ENCODE data around the gene TRPC4AP. TPM values are rescaled to one million over a fixed set of nuclear protein-coding genes. Genes with fewer than 3 reads are reported as not detected.

TRPC4AP gene
- total RNA-seq, 2 donors from 2014 or later: 52.8 to 63.2 TPM

DNA sequence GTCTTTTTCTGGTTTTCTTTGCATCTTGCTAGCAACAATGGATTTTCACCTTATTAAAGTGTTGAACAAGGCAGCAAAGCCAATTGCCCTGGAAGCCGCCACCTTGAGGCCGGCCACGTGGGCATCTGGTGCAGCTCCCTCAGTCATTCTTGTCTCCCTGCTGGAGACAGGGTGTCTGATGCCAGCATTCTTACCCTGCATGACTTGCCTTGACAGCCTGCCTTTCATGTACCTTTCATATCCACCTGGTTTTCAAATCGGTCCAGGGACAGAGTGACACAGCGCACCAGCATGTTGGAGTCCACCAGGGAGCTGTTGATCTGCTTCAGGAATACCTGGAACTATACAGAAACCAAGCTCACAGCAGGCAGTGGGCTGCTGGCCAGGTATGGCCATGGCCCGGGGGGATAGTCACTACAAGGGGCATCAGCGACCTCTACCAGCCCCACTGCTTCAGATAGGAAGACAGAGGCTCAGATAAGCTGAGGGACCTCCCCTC is 87.1 kb downstream of the TRPC4AP start:
- H3K4me1 ChIP-seq: no peaks in the 10 kb centered on the region
- H3K27ac ChIP-seq: no peak overlapping the region
- no peak overlapping the region for H3K9ac ChIP-seq (ENCODE audit: low read depth in 2 of 2, low read length in 2 of 2)
- DNase-seq: no peak
- intact Hi-C loops (cut with DNase I): no loop called here
- no peaks in the 10 kb centered on the region for H3K27me3 ChIP-seq
- TF ChIP-seq, protein P1, sequence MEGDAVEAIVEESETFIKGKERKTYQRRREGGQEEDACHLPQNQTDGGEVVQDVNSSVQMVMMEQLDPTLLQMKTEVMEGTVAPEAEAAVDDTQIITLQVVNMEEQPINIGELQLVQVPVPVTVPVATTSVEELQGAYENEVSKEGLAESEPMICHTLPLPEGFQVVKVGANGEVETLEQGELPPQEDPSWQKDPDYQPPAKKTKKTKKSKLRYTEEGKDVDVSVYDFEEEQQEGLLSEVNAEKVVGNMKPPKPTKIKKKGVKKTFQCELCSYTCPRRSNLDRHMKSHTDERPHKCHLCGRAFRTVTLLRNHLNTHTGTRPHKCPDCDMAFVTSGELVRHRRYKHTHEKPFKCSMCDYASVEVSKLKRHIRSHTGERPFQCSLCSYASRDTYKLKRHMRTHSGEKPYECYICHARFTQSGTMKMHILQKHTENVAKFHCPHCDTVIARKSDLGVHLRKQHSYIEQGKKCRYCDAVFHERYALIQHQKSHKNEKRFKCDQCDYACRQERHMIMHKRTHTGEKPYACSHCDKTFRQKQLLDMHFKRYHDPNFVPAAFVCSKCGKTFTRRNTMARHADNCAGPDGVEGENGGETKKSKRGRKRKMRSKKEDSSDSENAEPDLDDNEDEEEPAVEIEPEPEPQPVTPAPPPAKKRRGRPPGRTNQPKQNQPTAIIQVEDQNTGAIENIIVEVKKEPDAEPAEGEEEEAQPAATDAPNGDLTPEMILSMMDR (IDR thresholded peaks at IDR 0.05): no peak
- peaks cover 30% of the 10 kb centered on the region for H3K36me3 ChIP-seq
- no peaks in the 10 kb centered on the region for H3K9me3 ChIP-seq
- no peak overlapping the region for H3K4me3 ChIP-seq

DNA sequence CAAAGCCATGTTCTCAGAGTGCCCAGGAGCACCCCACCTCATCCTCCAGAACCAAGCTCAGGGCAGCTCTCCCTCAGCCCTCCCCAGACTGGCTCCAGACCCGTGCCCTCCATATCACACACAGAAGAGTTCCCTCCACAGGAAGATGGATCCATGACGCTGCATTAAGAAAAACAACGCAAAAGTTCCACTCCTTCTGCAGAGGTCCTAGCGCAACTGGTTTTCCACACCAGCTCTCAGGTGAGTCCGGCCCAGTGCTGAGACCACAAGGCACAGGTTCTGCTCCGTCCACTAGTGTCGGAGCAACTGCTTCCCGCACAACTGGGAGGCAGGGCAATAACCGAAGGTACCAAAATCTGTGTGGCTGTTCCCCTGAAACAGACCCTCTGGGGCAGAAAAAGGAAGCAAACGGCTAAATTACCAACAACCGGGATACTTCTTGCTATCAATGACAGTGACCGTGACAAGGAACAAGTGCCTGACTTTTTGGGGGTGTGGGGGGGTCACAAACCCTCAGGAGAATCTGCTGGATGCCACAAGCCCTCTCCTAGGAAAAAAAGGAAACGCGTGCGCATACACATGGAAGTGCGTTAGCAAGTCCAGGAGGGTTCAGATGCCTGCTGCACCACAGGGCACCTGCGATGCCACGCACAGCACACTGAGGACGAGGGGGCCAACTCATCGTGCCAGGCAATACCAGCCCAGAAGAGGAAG is 87.7 kb downstream of the TRPC4AP start:
- no peak for DNase-seq
- H3K4me3 ChIP-seq: no peak overlapping the region
- H3K27ac ChIP-seq: no peak overlapping the region
- intact Hi-C loops (cut with DNase I): no loop called here
- peaks cover 28% of the 10 kb centered on the region for H3K36me3 ChIP-seq
- H3K27me3 ChIP-seq: no peaks in the 10 kb centered on the region
- H3K9me3 ChIP-seq: no peaks in the 10 kb centered on the region
- H3K4me1 ChIP-seq: no peaks in the 10 kb centered on the region
- no peak overlapping the region for H3K9ac ChIP-seq (ENCODE audit: low read depth in 2 of 2, low read length in 2 of 2)
- TF ChIP-seq, protein P1 (IDR thresholded peaks at IDR 0.05): no peak

DNA sequence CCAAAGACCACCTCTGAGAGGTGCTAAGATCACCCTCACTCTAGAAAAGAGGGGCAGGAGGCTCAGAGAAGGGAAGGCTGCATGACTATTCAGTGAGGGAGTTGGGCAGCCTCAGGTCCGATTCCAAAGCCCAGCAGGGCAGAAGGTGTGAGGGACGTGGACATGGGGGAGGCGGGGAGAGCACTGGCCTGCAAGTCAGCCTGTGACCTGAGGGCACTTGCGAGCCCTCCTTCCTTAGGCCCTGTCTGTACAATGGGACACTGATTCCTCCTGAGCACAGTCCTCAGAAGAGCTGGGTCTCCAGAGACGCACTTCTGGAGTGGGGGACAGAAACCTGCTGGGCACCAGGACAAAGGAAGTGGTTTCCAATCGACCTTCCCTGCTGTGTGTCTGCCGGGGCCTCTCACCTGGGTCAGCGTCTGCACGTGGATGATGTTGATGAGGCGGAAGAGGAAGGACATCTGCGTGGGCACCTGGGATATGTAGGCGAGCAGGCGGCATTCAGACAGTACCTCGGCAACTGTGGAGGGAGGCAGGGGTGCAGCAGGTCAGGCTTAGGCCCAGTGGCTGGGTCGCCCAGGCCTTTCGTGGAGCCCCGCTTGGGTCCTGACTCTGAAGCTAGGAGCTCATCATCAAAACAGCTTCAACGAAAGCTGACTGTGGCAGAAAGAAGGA is 88.4 kb downstream of the TRPC4AP start:
- TF ChIP-seq, protein P1 (IDR thresholded peaks at IDR 0.05): no peak
- H3K9ac ChIP-seq (ENCODE audit: low read depth in 2 of 2, low read length in 2 of 2): no peak overlapping the region
- H3K4me3 ChIP-seq: no peak overlapping the region
- H3K27me3 ChIP-seq: no peaks in the 10 kb centered on the region
- H3K36me3 ChIP-seq: peaks cover 23% of the 10 kb centered on the region
- intact Hi-C loops (cut with DNase I): no loop called here
- no peaks in the 10 kb centered on the region for H3K9me3 ChIP-seq
- no peaks in the 10 kb centered on the region for H3K4me1 ChIP-seq
- no peak for DNase-seq
- no peak overlapping the region for H3K27ac ChIP-seq

DNA sequence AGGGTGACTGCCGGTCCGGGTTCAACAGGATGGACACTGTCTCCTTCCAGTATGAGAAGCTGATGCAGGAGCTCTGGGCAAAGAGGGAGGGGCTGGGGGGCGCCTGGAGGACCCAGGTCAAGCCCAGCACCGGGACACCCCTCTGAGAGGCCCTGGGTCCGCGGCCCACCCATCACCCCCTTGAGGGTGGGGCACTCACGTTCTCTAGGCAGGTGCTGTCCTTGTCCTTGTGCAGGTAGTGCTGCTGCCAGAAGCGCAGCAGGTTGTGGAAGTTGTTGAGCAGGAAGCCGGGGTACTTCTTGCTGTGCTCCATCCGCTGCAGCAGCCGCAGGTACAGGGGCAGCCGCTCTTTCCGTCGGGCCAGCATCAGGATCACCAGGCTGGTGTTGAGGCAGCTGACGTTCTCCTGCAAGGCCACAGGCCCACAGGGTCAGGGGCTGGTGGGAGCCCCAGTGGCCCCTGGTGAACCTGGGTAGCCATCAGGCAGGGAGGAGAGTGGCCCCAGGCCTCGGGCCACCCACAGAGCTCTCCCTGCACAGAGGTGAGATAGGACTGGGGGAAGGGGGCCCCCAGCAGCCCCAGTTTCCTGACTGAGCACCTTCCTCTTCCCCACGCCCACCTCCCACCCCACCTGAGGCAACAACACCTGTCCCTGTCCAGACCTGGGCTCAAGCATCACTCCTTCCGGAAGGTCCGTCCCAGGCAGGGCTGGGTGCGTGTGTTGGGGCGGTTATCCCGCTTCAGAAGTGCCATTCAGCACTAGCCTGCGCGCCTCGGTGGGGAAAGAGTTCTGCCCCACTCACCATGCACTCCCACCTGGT is 89.2 kb downstream of the TRPC4AP start:
- Histone ChIP-seq H3K9ac (ENCODE audit: low read depth in 2 of 2, low read length in 2 of 2) (no peak overlapping the region), H3K4me3 (no peak overlapping the region), H3K4me1 (no peaks in the 10 kb centered on the region), H3K36me3 (peaks cover 16% of the 10 kb centered on the region), H3K27me3 (no peaks in the 10 kb centered on the region), H3K9me3 (no peaks in the 10 kb centered on the region), H3K27ac (no peak overlapping the region)
- TF ChIP-seq, protein P1 (IDR thresholded peaks at IDR 0.05): no peak
- DNase-seq: no peak
- intact Hi-C loops (cut with DNase I): no loop called here

DNA sequence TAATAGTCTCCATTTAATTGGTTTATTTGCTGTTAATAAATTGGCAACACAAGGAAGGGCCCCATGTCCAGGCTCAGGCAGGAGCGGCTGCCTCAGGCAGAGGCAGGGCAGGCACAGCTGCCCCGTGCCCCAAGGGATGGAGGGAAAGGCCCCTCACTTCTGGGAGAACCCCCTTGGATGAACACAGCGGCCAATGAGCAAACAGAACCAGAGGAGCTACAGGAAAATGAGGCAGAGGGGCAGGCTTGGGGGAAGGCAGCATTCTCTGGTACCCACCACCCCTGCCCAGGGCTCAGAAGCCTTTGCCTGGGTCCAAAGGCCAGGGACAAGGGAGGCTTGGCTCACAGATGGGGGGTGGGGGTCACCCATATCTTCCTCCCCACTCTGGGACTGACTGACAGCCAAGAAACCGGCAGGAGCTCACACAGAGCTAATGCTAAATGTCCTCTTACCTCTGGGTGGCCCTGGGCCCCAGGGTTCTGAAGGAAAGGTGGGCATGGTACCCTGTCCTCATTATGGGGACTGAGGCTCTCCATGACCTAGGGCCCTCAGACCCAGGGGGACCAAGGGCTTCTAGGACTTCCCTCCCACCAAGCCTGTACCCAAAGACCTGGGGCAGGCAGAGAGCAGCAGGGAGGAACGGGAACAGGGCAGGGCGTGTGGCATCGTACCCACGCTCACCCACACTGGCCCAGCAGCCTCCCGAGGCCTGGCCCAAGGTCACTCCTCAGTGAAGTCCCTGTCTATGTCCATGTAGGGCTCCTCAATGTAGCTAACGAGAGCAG is 90.0 kb downstream of the TRPC4AP start:
- Histone ChIP-seq H3K4me1 (no peaks in the 10 kb centered on the region), H3K36me3 (peaks cover 8% of the 10 kb centered on the region), H3K27me3 (no peaks in the 10 kb centered on the region), H3K27ac (no peak overlapping the region), H3K9ac (ENCODE audit: low read depth in 2 of 2, low read length in 2 of 2) (no peak overlapping the region), H3K9me3 (no peaks in the 10 kb centered on the region), H3K4me3 (no peak overlapping the region)
- intact Hi-C loops (cut with DNase I): no loop called here
- no peak for DNase-seq
- TF ChIP-seq, protein P1 (IDR thresholded peaks at IDR 0.05): no peak

Measured in colonic mucosa (tissue), 4 donors.